NCI-H748 treated with DMSO at 0.1 percent for 48 hours (cell line): Measurements from ENCODE around the gene NCOR2.
A peak's percentile ranks its signal among the peaks of the same experiment; 100 is the strongest.

Source experiments
- DNase-seq: peaks from one replicate; lab custom pipeline; 2025; lab: John Stamatoyannopoulos, UW

The NCOR2 gene

DNA sequence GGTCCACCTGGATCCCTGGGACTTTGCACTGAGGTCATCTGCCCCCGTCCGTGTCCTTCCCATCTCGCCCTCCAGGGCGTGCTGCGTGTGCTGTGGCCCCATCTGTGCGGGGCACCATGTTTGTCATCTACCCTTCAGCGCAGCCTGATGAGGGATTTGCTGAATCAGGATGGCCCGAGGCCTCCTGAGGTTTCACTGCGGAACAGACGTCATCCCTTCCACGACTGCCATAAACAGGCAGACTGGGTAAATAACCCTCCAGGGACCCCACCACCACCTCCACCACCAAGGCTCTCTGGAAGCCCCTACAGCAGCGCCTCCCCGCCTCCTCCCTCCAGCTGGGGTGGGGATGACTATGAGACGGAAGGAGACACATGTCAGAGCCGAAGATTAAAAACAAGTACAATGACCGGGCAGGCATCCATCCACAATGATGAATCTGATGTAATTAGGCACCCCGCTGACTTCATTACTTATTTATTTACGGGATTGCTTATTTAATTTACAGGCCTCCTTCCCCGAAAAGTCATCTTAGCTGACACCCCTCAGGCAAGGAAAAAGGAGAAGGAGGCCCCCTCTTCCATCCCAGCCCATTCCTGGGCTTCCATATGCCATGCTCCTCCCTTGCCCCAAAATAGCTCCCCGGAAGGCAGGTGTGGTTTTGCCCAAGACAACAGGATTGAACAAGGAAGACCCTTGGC is 39.4 kb downstream of the NCOR2 start:
- no peak for DNase-seq

DNA sequence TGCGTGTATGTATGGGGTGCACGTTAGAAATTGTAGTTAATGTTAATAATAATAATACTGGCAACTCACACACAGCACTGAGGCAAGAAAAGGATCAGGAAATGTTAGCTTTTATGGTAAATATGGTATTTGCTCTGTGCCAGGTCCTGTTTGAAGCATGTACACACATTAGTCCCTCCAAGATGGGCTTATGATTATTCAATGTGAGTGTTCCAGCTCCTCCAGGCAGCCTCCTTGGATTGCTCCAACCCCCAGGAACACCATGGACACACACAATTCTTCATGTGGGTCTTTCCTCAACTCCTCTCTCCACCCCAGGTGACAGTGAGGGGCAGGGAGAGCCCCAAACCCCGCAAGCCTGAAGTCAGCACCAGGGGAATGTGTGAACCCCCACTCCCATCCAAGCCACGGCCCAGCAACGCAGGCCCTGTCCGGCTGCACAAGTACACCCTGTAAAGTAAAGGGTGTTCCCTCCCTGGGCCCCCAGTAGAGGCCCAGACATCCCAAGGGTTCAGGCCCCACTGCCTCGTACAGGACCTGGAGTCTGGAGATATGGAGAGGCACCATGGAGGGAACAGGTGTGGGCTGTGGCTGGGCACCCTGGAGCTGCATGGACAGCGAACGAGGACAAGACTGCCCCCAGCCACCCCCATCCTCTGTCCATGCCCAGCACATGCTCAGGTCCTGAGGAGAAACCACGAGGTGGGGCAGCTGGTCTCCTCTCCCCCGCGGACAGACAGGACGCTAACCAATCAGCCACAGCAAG is 41.3 kb downstream of the NCOR2 start:
- no peak for DNase-seq

DNA sequence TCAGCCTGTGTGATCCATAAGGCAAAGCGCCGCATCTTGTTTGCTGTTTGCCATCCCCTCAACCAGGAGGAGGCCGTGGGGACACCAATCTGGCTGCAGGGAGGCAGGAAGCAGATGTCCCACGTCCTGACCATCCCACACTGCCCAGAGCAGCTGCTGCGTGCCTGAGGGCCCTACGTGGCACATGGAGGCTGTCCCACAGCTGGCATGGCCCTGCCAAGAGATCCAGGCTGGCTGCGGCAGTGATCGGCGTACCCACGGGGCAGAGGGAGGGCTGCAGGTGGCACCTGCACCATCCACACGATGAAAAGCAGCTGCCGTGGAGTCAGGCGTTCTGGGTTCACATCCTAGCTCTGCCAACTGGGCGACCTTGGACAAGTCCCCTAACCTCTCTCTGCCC is 42.0 kb downstream of the NCOR2 start:
- no peak for DNase-seq

DNA sequence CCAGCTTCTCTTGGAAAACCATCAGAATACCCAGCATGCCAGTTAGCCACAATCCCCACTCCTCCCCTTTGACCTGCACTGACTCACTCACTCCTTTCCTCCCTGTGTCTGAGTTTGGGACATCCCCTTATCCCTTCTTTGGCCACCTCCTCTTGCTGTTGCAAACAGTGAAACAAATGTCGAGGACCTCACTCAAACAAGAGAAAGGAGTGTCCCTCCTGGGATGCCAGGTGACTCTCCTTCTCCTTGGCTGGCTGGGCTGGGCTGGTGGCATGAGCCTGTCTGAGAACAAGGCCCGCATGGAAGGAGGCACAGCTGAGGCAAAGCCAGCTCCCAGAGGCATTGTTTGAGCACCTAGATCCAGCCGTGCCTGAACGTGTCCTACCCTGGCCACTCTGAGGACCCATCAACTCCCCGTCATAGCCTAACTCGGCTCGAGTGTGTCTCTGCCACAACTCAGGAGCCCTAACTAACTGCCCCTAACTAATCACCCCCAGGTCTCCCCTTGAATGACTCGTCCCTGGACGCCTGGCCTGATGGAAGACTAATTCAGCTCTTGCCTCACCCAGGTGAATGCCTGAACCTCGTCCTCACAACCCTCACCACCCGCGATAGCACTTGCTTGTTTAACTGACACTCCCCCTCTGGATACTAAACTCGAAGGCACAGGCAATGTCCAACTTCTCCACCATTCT is 43.0 kb downstream of the NCOR2 start:
- DNase-seq: no peak

- DNase-seq: no peak
Observed at GRCh38 chr12:124523071-124523470, 44.3 kb downstream of the NCOR2 start.

DNA sequence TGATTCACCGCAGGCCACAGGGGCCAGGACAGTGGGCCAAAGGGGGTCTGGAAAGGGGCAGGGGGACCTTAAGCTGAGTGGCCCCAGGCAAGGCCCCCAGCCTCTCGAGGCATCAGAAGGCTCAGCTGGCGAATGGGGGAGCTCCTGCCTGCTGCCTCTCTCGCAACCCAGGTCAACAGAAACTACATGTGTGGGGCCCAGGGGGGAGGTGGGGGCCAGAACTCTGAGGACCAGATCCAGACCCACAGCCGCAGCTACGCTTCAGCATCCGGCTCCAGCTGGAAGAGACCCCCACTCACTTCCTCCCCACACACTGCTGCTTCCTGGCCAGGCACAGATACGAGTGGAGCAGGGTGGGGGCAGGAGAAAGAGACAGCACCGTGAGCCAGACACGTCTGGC is 46.5 kb downstream of the NCOR2 start:
- DNase-seq: no peak

DNA sequence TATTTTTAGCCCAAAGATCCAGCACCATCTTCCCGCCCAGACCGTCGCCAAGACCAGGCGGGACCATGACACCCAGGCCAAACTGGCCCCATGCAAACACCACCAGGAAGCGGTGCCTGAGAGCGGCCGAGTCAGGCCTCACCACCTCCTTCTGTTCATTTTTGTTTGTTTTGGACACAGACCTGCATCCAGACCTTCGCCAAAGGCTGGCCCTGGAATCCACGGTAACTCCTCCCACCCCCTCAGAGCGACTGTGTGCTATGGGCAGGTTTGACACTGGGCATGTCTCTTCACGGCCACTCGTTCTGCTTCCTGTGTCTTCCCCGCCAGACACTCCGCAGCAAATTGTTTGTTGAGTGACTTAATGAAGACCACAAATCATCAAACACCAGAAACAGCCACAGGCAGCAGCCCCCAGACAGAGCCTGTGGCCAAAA is 47.1 kb downstream of the NCOR2 start:
- no peak for DNase-seq

- DNase-seq: no peak
Observed at GRCh38 chr12:124519746-124520145, 47.7 kb downstream of the NCOR2 start.

DNA sequence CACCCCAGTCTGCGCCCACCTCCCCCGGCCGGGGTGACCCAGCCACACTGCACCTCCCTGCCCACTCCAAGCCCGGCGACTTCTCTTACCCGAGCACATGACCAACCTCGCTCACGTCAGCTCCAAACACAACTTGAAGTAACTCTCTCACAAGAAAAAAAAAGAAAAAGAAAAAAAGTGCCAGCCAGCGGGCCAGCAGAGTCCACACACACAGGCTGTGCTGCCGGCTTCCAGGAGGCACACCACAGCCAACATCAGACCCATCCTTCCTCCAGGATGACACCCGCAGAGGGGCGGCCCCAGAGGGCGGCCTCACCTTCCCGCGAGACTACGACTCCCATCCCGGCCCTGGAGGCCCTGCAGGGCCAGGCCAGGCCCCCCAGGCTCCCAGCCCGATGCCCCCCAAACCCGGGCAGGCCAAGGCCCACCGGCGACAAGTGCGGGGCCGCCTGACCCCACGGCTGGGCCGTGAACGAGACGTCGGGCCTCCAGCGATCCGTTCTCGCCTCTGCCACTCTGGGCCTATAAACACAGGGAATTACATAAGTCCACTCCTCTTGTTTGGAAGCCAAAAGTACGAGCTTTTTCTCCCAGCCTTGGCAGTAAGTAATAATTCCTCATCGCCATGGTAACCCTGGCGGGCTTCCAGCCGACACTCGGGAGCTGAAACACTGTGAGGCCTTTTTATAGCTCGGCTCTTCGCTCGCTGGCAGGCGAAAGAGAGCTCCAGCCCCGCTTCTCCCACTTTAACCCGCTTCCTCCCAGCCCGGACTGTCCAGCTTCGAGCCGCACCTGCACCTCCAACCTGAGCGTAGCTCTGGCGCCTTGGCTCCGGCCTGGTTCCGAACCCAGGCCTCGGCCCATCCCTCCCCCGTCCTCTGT is 49.1 kb downstream of the NCOR2 start:
- peak; percentile 88 for DNase-seq
